COLO668 (cell line): Measurements from ENCODE around the gene NMT2.
"Not testable (repeated sequence)": the region's sequence is repeated elsewhere in the genome, so short reads cannot be mapped to it uniquely, and the experiment has no call there.

Experiments
- DNase-seq: peaks from one replicate; lab custom pipeline; 2025; ENCODE audit not compliant: unreplicated experiment; lab: John Stamatoyannopoulos, UW

The NMT2 gene

DNA sequence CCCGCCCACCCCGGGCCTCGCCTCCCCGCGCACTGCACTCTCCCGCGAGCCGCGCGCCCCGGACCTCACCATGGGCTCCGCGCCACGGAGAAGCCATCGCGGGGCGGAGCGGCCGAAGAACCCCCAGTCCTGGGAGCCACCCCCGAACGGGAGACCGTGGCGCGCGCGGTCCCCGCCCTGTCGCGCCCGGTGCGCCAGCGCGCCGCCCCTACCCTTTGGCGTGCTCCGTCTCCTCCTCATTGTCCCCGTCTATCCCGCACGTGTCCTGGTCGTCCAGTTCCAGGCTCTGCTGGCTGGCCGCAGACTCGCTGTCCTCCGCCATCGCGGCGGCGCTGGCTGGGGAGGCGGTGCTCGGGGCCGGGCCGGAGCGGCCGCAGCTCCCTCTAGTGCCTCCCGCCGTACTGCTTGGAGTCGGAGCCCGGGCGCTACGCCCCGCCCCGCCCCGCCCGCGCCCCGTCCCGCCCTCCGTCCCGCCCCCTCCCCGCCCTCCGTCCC, at the start of gene NMT2:
Gene NMT2 (minus strand): TSS at position 403 of the 495 bp plus-strand sequence. CDS start 81 bp downstream, at position 322.
- peak; percentile 87 for DNase-seq

DNA sequence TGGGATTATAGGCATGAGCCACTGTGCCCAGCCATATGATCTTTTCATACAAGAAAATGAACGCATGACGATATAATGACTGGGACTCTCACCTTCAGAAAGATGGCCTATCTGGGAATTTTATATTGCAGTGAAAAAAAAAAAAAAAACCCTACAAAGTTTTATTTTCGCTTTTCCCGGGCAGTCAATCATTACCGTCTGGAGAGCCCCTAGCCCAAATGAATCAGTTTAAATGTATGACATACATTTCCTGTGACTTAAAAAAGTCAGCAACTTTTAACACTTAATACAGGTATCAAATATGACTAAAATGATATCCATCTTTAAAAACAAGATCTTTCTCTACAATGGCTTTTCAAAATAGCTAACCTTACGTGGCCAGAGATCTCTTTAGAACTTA, 48.2 kb upstream of the NMT2 start:
- no peak for DNase-seq

DNA sequence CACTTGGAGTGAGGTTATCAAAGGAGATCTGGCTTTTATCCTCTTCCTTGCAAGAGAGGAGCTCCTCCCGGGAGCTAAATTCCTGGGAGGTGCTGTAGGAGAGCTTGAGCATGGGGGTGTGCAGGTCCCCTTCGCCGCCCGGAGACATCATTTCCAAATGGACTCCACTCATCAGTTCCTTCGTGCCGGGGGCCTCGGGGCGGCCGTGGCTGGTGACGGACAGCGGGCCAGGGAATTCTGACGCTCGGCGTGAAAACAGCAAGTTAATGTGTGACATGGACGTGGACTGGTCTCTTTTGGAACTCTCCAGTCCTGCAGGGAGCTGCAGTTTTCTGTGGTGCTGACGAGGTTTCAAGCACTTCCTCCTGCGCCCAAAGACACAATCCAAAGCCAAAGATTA, 45.7 kb upstream of the NMT2 start:
- no peak for DNase-seq

DNA sequence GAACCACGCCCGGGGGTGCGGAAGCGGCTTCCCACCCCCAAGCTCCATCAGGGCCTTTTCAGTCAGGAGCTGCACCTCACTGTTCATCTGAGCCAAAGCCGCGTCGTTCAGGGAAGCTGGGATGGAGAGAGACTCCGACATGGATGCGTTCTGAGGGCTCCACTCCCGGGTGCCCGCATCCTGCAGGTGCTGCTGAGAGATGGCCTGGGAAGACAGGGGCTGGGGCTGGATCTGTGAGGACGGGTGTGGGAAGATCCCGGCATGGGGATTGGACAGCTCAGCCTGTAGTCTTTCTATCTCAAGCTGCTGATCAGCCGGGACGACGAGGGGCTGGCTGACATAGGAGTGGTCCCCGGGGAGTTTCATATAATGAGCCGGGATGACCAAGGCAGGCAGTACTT, 45.0 kb upstream of the NMT2 start:
- no peak for DNase-seq

DNA sequence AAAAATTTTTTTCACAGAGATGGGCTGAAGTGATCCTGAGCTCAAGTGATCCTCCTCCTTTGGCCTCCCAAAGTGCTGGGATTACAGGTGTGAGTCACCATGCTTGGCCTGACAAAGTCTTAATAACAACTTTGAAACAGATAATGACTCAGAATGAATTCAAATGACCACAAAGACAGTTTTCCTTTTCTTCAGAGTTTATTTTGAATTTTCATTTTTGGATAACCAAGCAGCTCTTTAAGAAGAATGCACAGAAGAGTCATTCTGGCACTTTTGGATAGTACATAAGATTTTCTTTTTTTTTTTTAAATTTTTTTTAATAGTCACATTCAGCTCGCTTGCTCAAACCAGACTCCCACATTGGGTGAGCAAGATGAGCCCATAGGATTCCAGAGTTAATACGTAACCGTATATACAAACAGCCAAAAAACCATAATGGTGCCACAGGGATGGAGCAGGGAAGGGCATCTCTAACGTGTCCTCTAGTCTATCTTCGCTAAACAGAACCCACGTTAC, 43.0 kb upstream of the NMT2 start:
- DNase-seq, result no peak

DNA sequence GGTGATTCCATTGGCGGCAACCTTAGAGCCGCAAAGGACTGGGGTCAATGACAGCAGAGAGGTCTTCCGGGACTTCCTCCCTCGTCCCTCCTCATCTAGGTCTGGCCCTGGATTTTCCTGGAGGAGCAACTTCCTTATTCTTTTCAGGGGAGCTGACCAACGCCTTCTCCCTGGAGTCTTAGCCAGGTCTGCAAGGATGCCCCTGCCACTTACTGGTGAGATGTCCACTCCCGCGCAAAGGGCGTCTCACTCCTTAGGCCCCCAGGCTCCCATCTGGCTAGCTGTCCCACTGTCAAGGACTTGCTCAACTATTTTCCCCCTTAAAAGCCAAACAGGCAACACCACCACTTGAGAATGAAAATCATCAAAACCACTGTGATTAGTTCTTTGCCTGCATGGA, 42.0 kb upstream of the NMT2 start:
- DNase-seq, result no peak

DNA sequence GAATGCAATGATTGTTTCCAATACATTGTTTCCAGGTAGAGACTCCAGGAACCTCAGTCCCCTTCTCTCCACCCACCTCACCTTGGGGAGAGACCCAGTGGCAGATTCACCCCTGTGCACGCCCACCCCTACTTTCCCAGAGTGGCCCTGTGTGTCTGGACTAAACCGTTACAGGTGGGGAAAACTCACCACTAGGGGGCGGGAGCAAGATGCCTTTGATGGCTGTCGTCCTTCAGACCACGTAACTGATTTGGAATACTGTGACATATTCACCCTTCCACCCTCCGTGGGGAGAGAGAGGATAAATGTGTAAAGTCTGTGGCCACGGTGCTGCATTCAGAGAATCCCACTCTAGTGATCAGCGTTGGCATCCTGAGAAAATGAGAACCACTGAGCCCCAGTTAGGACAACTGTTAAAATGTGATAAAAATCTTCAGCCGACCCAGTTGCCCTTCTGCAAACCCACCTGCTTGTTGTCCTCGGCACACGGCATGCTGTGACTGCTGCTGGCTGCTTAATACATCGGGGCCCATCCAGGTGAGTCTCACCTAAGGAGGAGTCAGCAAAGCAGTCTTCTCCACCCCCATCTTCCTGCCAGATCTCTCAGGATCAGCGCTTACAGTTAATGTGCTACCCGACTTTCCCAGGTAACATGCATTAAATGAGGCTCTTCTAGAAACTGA, 41.5 kb upstream of the NMT2 start:
- DNase-seq, result peak; percentile 64

DNA sequence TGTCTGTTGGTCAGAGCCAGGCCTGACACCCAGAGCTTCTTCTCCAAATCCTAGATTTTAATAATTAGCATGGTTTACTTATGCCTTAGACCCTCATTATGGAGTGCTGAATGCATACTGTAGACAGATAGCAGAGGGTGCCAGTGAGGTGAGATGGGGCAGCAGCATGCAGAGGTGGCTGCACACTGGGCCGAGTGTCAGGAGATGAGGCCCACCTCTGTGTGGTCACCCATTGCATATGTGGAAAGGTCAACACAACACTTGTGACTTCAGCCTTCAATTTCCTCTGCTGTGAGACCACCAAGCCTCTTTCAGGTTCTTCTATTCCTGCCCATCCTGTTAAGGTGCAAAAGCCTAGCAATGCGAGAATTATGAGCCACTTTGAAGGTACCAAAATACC, 39.7 kb upstream of the NMT2 start:
- DNase-seq, result no peak

DNA sequence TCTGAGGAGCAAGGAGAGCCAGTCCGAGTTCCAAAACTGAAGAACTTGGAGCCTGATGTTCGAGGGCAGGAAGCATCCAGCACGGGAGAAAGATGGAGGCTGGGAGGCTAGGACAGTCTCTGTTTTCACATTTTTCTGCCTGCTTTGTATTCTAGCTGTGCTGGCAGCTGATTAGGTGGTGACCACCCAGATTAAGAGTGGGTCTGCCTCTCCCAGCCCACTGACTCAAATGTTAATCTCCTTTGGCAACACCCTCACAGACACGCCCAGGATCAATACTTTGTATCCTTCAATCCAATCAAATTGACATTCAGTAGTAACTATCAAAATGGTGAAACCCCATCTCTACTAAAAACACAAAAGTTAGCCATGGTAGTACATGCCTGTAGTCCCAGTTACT, 38.9 kb upstream of the NMT2 start:
- DNase-seq, result not testable (repeated sequence)

DNA sequence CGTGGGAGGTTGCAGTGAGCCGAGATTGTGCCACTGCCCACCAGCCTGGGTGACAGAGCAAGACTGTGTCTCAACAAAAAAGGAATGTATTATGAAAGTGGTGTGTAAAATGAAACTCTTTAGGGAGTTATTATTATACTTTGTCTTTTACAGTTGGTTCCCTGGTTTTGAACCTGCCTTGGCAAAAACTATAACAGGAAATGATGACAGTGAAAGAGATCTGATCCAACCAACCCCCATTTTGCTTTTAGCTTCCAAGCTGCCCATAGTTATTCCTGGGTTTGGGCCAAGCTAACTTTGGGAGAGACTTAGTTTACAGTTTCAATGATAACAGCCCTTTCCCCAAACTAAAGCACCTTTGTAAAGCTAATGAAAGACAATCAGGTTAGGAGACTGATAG, 34.1 kb upstream of the NMT2 start:
- DNase-seq, result no peak

DNA sequence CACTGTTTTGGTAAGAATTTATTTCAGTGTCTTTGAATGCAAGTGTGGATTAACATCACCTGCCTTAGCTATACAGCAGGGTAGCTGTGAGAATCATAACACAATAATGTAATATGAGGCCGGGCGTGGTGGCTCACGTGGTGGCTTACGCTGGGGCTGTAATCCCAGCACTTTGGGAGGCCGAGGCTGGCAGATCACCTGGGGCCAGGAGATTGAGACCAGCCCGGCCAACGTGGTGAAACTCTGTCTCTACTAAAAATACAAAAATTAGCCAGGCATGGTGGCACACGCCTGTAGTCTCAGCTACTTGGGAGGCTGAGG, 33.8 kb upstream of the NMT2 start:
- not testable (repeated sequence) for DNase-seq

DNA sequence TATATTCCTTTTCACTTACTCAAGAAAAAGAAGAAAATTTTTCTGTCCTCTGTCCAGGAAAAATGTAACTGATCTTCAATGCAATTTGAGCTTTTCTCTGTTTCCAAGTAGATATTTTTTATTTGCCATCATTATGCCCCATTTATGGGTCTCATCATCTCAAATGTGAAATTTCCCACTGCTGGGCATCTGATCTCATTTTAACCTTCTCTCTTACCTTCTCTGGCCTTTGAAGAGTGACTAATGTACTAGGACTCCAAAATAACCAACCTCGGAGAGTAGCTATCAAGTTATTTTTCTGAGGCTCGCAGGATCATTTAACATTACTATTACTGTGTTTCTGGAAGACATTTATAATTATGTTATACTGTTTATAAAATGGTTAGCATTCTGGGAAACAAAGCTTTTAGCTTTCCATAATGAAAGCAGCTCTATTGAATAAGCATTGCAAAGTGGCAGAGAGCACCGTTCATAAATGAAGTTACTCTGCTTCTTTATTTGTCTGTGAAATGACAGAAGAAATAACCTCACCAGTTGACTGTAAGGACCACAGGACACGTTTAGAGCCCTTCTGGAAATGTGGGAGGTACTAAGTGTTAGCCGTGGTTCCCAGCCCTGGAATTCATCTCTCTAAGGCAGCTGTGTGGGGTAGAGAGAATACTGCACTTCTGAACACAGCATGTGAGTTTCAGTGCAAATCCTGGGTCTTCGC, 33.3 kb upstream of the NMT2 start:
- DNase-seq, result no peak

DNA sequence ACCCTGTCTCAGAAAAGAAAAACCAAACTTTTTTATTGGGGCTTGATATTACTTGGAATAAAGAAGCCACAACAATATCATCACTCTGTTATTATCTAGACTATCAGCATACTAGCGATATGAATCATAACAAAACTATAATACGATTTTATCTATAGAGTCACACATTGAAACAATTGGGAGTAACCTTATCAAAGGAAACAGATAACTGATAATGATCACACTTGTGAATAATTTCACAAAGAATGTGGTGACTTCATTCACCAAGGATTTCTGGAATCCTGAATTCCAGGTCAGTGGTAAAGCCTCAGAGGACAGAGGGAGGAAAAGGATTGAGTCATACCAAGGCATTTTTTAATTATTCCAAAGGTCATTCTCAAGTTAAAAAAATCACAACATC, 32.1 kb upstream of the NMT2 start:
- DNase-seq, result no peak

DNA sequence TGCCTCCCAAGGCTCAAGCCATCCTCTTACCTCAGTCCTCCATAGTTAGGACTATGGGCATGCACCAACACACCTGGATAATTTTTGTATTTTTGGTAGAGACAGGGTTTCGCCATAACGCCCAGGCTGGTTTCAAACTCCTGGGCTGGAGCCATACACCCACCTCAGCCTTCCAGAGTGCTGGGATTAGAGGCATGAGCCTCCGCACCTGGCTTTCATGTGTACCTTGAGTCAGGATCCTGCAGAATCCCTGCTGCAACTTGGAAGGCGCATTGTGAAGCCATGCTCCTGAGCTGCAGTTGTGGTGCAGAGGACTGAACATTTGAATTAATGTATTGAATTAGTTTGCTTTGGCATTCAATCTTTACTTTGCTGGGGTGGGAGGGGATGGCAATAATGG, 29.4 kb upstream of the NMT2 start:
- no peak for DNase-seq

DNA sequence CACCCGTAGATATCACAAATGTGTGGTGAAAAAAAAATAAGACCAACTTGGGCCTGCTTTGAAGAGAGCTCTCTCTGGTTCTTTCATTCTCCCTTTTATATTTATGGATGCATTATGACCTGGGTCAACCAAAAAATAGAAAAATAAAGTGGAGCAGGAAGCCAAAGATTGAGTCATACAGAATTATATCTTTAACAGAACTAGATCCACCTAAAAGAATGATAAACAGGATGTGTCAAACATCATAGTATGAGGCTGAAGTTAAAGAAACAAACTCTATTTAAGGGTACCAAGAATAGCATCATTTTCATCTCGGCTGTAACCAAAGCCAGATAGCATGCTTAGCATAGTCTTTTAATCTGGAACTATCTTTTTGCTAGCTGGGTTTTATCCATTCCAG, 28.8 kb upstream of the NMT2 start:
- no peak for DNase-seq

DNA sequence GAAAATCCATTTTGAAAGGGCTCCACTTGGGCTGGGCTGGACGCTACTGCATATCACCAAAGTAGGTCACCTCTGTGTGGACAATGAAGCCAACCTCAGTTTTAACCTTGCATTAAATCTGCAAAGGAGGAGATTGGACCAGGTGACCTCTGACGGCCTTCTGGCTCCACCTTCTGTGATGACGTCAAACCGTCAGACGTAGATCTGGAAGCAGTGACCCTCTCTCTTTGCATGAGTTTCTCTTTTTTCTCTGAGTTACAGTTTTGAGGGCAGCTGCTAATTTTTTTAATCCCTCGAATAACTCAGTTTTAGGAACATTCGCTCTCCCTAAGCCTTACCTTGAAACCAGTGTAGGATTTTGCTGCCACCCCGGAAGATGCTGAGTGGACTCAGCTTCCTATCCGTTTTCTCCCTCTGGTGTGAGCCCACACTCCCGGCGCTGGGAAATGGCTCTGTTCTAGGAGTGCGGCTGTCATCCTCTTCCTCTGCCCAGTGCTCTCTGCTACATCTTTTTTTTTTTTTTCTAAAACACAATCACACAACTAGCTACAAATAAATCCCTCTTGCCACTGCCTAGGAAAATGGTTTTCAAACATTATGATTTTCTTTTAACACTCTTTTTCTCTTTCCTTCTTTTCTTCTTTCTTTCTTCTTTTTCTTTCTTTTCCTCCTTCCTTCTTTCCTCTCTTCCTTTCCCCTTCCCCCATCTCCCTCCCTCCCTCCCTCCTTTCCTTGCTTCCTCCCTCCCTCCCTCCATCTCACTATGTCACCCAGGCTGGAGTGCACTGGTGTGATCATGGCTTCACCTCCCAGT, 27.7 kb upstream of the NMT2 start:
- DNase-seq, result no peak

DNA sequence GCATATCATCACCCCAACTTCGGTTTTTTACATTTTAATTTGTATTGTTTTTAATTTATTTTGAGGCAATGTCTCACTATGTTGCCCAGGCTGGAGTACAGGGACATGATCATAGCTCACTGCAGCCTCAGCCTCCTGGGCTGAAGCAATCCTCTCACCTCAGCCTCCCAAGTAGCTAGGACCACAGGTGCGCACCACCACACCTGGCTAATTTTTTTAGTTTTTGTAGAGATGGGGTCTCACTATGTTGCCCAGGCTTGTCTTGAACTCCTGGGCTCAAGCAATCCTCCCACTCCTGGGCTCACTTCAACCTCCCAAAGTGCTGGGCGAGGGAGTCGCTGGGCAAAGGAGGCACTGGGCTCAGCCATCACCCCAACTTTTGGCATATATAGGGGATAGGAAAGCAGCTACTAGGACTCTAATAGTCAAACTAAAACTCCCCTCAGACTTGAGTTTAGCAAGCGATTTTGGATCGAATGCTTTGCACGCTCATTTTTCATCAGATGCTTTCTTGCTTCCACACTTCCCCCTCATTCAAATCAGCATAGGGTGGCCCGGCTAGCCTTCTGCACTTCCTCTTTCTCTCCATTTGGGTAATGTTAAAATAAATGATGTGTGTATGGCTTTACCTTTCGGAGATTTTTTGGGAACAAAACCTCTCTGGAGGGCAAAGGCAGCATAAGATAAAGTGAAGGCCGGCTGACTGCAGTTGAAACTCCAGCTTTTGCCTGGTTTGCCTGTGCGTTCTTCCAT, 20.8 kb upstream of the NMT2 start:
- DNase-seq, result no peak

DNA sequence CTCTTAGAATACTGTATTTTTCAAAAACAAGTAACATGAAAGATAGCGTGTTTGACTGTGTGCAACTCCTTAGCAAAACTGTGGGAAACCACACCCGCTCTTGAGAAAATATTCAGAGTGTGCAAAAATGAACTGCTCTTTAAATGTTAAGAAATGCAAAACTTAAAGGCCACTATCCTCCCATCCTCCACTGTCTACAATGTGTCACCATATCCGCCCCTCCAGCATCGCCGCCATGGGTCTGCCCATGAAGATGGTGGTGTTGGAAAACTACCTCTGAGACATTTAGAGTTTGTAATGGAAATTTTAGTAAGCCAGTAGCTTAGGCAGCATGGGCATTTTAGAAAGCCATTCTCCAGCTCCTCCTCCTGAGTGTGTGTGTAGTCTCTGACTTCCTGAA, 20.1 kb upstream of the NMT2 start:
- DNase-seq, result no peak

DNA sequence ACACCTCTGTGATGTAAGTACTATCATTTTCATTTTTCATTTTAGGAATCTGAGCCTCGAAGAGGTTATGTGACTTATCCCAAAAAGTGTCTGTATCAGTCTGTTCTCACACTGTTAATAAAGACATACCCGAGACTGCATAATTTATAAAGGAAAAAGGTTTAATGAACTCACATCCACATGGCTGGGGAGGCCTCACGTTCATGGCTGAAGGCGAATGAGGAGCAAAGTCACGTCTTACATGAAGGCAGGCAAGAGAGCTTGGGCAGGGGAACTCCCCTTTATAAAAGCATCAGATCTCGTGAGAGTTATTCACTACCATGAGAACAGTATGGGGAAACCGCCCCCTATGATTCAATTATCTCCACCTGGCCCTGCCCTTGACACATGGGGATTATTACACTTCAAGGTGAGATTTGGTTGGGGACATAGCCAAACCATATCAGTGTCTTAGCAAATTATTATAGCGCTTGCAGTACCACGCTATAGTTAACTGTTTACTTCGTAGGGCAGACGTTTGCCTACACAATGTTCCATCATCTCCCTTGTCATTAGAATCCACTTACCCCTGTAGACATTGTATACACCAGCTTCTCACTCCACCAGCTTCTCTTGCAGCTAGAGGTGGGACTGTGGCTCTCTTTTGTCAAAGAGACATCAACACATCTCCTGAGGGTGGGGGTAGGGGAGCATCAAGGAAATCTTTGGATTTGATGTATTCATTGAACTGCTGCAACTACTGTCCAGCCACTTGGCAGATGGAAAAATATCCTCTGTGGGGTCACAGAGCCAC, 15.4 kb upstream of the NMT2 start:
- no peak for DNase-seq

DNA sequence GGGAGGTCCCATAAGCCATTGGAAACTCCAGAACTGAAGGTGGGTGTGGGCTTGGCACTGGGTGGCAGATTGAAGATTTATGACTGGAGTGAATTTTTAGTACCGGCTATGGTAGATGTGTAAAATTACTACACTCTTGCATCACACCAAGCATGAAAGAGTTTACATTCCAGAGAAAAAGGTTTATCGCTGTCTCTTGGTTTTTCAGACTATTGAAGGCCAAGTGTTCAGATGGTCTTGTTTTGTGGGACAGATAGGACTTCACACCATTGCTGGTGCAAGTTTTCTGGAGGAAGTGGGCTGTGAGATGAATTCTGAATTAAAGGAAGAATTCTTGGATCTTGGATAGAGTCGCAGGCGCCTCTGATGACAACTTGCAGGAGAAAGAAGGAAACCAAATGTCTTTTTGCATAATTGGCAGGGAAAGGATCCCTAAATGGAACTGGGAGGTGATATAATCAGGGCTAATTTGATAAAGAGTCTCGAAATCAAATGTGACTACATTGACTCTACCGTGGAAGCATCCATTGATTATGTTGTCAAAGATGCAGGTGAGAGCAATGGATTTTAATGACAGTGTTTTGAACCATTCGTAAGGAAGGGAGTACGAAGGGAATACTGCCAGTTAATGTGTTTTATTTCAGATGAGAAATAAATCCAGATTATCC, 14.2 kb upstream of the NMT2 start:
- DNase-seq, result no peak
